Hematopoietic multipotent progenitor cell treated with erythropoietin and hydrocortisone succinate and interleukin-3 and kit ligand, for 6 days (in vitro differentiated cells): ENCODE results near the gene OR2A2.

Experiments
- DNase-seq: peaks from one replicate; pipeline ENCODE4 v3.0.0-alpha.2; 2015

Gene OR2A2

DNA sequence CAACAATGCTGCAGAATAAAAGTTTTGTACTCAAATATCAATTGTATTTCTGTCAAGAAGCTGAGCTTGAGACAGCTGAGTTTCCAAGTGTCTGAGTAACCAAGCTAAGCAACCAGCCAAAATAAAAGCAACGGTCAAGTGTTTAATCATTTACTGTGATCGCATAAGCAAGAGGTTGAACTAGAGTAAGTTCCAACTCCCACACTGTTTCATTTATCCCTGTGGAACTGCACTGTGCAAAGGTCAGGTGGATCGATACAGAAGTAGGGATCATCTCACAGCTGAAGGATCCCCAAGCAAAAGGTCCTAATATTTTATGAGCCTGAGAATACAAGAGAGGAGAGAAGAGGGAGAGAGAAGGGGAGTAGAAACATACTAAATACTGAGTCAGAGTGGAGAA lies 35.0 kb downstream of the OR2A2 start:
- DNase-seq = no peak

GRCh38 chr7:144148224-144148827 lies 38.9 kb downstream of the OR2A2 start:
- no peak for DNase-seq

DNA sequence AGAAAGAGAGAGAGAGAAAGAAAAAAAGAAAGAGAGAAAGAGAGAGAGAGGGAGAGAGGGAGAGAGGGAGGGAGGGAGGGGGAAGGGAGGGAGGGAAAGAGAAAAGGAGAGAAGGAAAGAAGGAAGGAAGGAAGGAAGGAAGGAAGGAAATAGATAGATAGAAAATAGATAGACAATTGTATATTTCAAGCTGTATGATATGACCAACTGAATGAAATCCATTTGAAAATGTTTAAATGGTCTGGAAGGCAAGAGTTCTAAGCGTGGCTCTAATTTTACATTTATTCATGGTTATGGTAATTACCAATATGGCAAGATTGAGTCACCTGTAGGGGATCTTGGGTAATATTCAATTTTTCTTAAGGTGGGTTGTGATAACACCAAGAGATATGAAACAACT lies 49.5 kb downstream of the OR2A2 start:
- no peak for DNase-seq
